Epithelial cell of esophagus (primary cell): ENCODE data around the gene NFIB.
A peak's percentile ranks its signal among the peaks of the same experiment; 100 is the strongest.

Experiments used
- DNase-seq: peaks from one replicate; pipeline ENCODE4 v3.0.0; 2010; ENCODE audit warnings: low read depth
- H3K4me3 ChIP-seq: 2 replicates; pipeline ENCODE4 v1.5.1; 2011; ENCODE audit warnings: mild to moderate bottlenecking, low read length, control low read depth
- CTCF ChIP-seq: IDR thresholded peaks from 2 replicates; pipeline ENCODE4 v1.5.1; 2011; ENCODE audit warnings: low read depth, mild to moderate bottlenecking, low read length, control low read depth, inconsistent platforms; ENCODE audit not compliant: insufficient read depth; ENCODE audit errors: missing control alignments

NFIB gene

GRCh38 chr9:14349146-14349446 is 35.2 kb upstream of the NFIB start:
- H3K4me3 ChIP-seq, result peak overlapping the region; percentile 58
- DNase-seq, result no peak
- no peak for TF ChIP-seq CTCF

GRCh38 chr9:14348373-14349145 is 34.6 kb upstream of the NFIB start:
- peak overlapping the region; percentile 58 for H3K4me3 ChIP-seq
- no peak for TF ChIP-seq CTCF
- peak; percentile 33 for DNase-seq

GRCh38 chr9:14348123-14348372 is 34.1 kb upstream of the NFIB start:
- peak; percentile 66 for DNase-seq
- H3K4me3 ChIP-seq, result peak overlapping the region; percentile 58
- no peak for TF ChIP-seq CTCF

DNA sequence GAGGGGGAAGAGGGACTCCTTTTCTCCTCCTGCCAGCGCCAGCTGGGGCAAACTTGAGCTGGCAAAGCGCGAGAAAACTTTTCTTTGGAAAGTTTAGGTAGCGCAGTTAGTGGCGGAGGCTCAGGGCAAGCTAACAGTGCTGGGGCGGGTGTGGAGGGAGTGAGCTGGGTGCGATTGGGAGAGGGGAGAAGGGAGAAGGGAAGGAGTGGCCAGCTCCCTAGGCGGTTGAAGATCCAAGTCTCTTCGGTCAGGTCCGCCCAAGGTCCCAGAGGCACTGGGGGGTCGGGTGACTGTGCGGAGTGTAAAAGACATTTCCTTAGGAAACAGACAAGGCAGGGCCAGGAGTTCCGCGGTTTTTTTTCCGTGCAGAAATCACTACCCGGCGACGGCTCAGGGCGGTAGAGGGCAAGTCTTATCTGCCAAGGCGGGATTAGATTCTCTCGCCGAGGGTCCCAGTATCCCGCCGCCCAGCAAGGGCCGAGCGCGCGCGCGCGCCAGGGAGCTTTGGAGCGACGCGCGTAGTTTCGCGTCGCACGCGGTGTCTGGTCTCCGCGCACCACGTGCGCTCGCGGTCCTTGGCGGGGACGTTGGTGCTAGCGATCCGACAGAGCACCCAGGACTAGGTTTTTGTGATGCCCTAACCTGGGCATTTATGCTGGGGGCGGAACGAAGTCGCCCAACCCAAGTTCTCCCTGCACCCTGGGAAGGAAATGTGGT is 33.6 kb upstream of the NFIB start:
- DNase-seq, result peak; percentile 55
- peak; percentile 34 for TF ChIP-seq CTCF
- H3K4me3 ChIP-seq, result peak overlapping the region; percentile 58

- peak overlapping the region; percentile 58 for H3K4me3 ChIP-seq
- TF ChIP-seq CTCF, result no peak
- DNase-seq, result no peak
Measured at GRCh38 chr9:14346811-14347405, 33.0 kb upstream of the NFIB start.

- peak overlapping the region; percentile 58 for H3K4me3 ChIP-seq
- no peak for DNase-seq
- no peak for TF ChIP-seq CTCF
Measured at GRCh38 chr9:14346231-14346791, 32.4 kb upstream of the NFIB start.
